GM12891 (cell line): Measurements from ENCODE around the gene KIFC3.
"Not testable (repeated sequence)": the region's sequence is repeated elsewhere in the genome, so short reads cannot be mapped to it uniquely, and the experiment has no call there.

Experiments used
- POLR2A ChIP-seq: IDR thresholded peaks from 2 replicates; pipeline ENCODE4 v1.6.1; 2011; ENCODE audit warnings: low read depth, low read length, control low read depth
- POLR2AphosphoS5 ChIP-seq: IDR thresholded peaks from 2 replicates; pipeline ENCODE4 v1.6.1; 2011; ENCODE audit warnings: low read depth, low read length, control low read depth
- TAF1 ChIP-seq: IDR thresholded peaks from 2 replicates; pipeline ENCODE4 v1.6.1; 2011; ENCODE audit warnings: low read depth, low read length, control low read depth

- TF ChIP-seq TAF1, POLR2AphosphoS5, POLR2A: not testable (repeated sequence)
Measured at GRCh38 chr16:57729852-57730251, 72.4 kb downstream of the KIFC3 start.
